ENCODE data around the gene ETDB. TPM values are rescaled to one million over a fixed set of nuclear protein-coding genes. Genes with fewer than 3 reads are reported as not detected.

The ETDB gene
- total RNA-seq, 1 donor from 2014 or later: not detected

Other genes with a start within 250 kb of the ETDB start
- 47.9 and 60.4 TPM in 2 replicates for gene MOSPD1, start 205.3 kb downstream of the ETDB start, total RNA-seq
- 1.2 and 1.3 TPM in 2 replicates for gene SMIM10, start 129.5 kb downstream of the ETDB start, total RNA-seq
- 12.1 and 13.3 TPM in 2 replicates for gene RTL8B, start 98.0 kb downstream of the ETDB start, total RNA-seq
- gene RTL8C, start 88.2 kb downstream of the ETDB start, total RNA-seq: 233 and 240 TPM in 2 replicates
- 33.9 and 36.4 TPM in 2 replicates for gene RTL8A, start 68.4 kb downstream of the ETDB start, total RNA-seq
- gene SMIM10L2B, start 21.8 kb downstream of the ETDB start, total RNA-seq: 2.7 and 3.2 TPM in 2 replicates
- gene CT55, start 50.9 kb upstream of the ETDB start, total RNA-seq: not detected in 2 replicates
- not detected in 2 replicates for gene ETDA, start 131.5 kb upstream of the ETDB start, total RNA-seq
- gene ETDC, start 189.0 kb upstream of the ETDB start, total RNA-seq: not detected in 2 replicates
- 5.2 and 5.4 TPM in 2 replicates for gene ZNF75D, start 223.6 kb upstream of the ETDB start, total RNA-seq
- gene ZNF449, start 224.3 kb upstream of the ETDB start, total RNA-seq: 6.6 and 6.8 TPM in 2 replicates